ENCODE results near the gene RARRES1. TPM values are rescaled to one million over a fixed set of nuclear protein-coding genes. Genes with fewer than 3 reads are reported as not detected.

Gene RARRES1
- total RNA-seq, 1 experiment from 2014 or later = 0.20 TPM

- peak; percentile 73 for ATAC-seq
- Histone ChIP-seq H3K4me2 (ENCODE audit: low read length) (no peak overlapping the region), H3K9me3 (ENCODE audit: control insufficient read depth in 1 of 2, insufficient read depth in 1 of 2, low read depth in 1 of 2, low read length in 2 of 2) (no peaks in the 10 kb centered on the region), H3K9ac (ENCODE audit: low read length) (no peak overlapping the region), H3K4me3 (replicated peaks in 1 of 2; ENCODE audit: low read depth in 1 of 2, low read length in 2 of 2) (no peak overlapping the region), H3K27ac (ENCODE audit: low read depth, low read length) (no peak overlapping the region), H3K27me3 (ENCODE audit: insufficient read depth, low read length) (no peaks in the 10 kb centered on the region), H3K4me1 (ENCODE audit: control insufficient read depth in 1 of 2, insufficient read depth in 2 of 2, low read length in 2 of 2) (peaks cover 13 to 27% of the 10 kb centered on the region in 2 experiments), H3K9me2 (ENCODE audit: insufficient read depth) (no peaks in the 10 kb centered on the region), H3K79me2 (ENCODE audit: insufficient read depth, low read length) (no peaks in the 10 kb centered on the region), H3K36me3 (ENCODE audit: control insufficient read depth in 1 of 2, insufficient read depth in 2 of 2, low read length in 2 of 2) (no peaks in the 10 kb centered on the region), H2AFZ (ENCODE audit: low read depth, low read length, poor library complexity, severe bottlenecking) (no peak overlapping the region), H4K20me1 (ENCODE audit: insufficient read depth) (no peaks in the 10 kb centered on the region; the same call in 1 of the 2 replicates)
- peak; percentile 42 for DNase-seq (ENCODE audit: low read depth, low spot score)
- POLR2A ChIA-PET = interaction anchor here (0.8 kb wide), 1 partner anchor 9 kb away, joined by 4 read pairs; no protein-coding TSS in a partner anchor
- CTCF ChIA-PET = interaction anchor here (0.7 to 2.9 kb wide), 17 partner anchors 9 to 1638 kb away, joined by 3 to 32 read pairs (median 5); partner anchors contain the start of gene GFM1
- RAD21 ChIA-PET (ENCODE audit: low non-redundant PET in 1 of 2, low total read pairs in 2 of 2, uncharacterized antibody in 2 of 2, unreplicated experiment in 2 of 2) = interaction anchor here in 1 of 2 experiments (0.9 kb wide), 1 partner anchor 68 kb away, joined by 3 read pairs; no protein-coding TSS in a partner anchor
- peak; percentile 42 to 84 (median 72); a peak in 5 of 6 replicates for TF ChIP-seq CTCF (IDR thresholded peaks at IDR 0.05 in 2 of 3, conservative IDR thresholded peaks at IDR 0.05 in 1 of 3; ENCODE audit: borderline replicate concordance in 1 of 3, insufficient read depth in 1 of 3, low read depth in 2 of 3, low read length in 2 of 3)
- TF ChIP-seq EZH2 (IDR thresholded peaks at IDR 0.05) = no peak
- TF ChIP-seq RAD21 (IDR thresholded peaks at IDR 0.05; ENCODE audit: low read depth) = peak; percentile 60
- TF ChIP-seq FOSL1 (IDR thresholded peaks at IDR 0.05; ENCODE audit: low read depth) = 0 out of 2 replicates have a peak, but pooled peaks have one; percentile 9
- TF ChIP-seq MAX (IDR thresholded peaks at IDR 0.05) = no peak
- no TSS peak for BruUV-seq (replicated peaks)
- intact Hi-C loops (cut with micrococcal nuclease) = loop anchor here (1.0 to 5.0 kb wide), 2 partner anchors 63 to 535 kb away; no protein-coding TSS in a partner anchor
These were observed 4.8 kb downstream of the RARRES1 start for GRCh38 chr3:158727206-158728060.

Data from HCT116 (cell line).